Right lobe of liver (tissue), 6 donors: ENCODE measurements around the gene SEMA3C. TPM values are rescaled to one million over a fixed set of nuclear protein-coding genes. Genes with fewer than 3 reads are reported as not detected.

Source experiments
- ATAC-seq, 4 donors: fragments of 200-7000 bp; cut with Tn5 transposase; one replicate each; pipeline ENCODE4 v1.9.1; 2020; ENCODE audit warnings: mild to moderate bottlenecking in 4 of 4, moderate library complexity in 4 of 4
- DNase-seq, 3 donors: peaks; one replicate each; pipeline ENCODE4 v3.0.0-alpha.2; 2020
- H3K27ac ChIP-seq, 3 donors: fragments of 200-600 bp; one replicate each; pipeline ENCODE4 v1.8.0; 2022
- H3K27me3 ChIP-seq, 2 donors: fragments of 200-600 bp; one replicate each; pipeline ENCODE4 v1.8.0; 2022
- H3K36me3 ChIP-seq, 4 donors: fragments of 200-600 bp; sonication (generic) in 1 of 4; one replicate each; pipeline versions ENCODE4 v1.5.1 to v1.8.0; 2017 to 2022; ENCODE audit warnings: control low read depth in 1 of 4
- H3K4me1 ChIP-seq, 4 donors: fragments of 200-600 bp; sonication (generic) in 1 of 4; one replicate each; pipeline versions ENCODE4 v1.5.1 to v1.8.0; 2017 to 2022; ENCODE audit warnings: control low read depth in 1 of 4
- H3K4me3 ChIP-seq, 3 donors: fragments of 200-600 bp; one replicate each; pipeline ENCODE4 v1.8.0; 2022
- H3K9me3 ChIP-seq, 4 donors: fragments of 200-600 bp; sonication (generic) in 1 of 4; one replicate each; pipeline versions ENCODE4 v1.5.1 to v1.8.0; 2017 to 2022; ENCODE audit warnings: control low read depth in 1 of 4
- CTCF ChIP-seq, 4 donors: fragments of 200-600 bp in 3 of 4; fragments of 450-650 bp in 1 of 4; IDR thresholded peaks; one replicate each; pipeline versions ENCODE4 v1.5.1 to v1.8.0; 2016 to 2022; ENCODE audit warnings: antibody characterized with exemption in 4 of 4, mild to moderate bottlenecking in 2 of 4
- POLR2A ChIP-seq: fragments of 450-650 bp; IDR thresholded peaks from one replicate; pipeline ENCODE4 v1.6.1; 2017; ENCODE audit warnings: antibody characterized with exemption, mild to moderate bottlenecking
- WGBS: methylation state at CpG from one replicate; pipeline ENCODE4 v1.1.6; 2018; ENCODE audit warnings: low coverage, low lambda C conversion rate; ENCODE audit not compliant: insufficient coverage; ENCODE audit errors: missing lambda C conversion rate; 5-methylcytosine and 5-hydroxymethylcytosine counted together
- intact Hi-C, 2 donors: fragments of 100-400 bp; cut with DNase I; formaldehyde crosslinking; loops; one replicate each; pipeline versions ENCODE4 v1.11.2 to v1.14.1; 2022
- long read RNA-seq: library from polyadenylated mRNA; unstranded; transcript quantifications from one replicate; pipeline ENCODE4 v2.0.0, GENCODE V29; 2019
- total RNA-seq, 6 experiments: library from RNA; depleted of rRNA in 2 of 6; stranded (reverse); fragments of >200 nt in 2 of 6; fragmentation: NEBNext Ultra II Directional in 3 of 6; extraction: Animal tissue kit (Norgen Biotek cat#: 25700) in 3 of 6; gene quantifications; one replicate each; pipeline versions ENCODE4 v1.1.0 to v1.2.4, GENCODE V29; 2016 to 2023
- donor health status: DM: no; HTN: yes; CAD: no.
- donor health status: DM: no; HTN: no; CAD: no.
- donor health status: DM: no; HTN: no; CAD: no.
- donor health status: DM: no; HTN: yes; CAD: no.
- donor health status: DM: no; HTN: yes; CAD: no.

SEMA3C gene
- 1 to 10 TPM in 1 of 6 experiments, under 1 TPM in 5; 0.23 to 1.3 (median 0.53) TPM for total RNA-seq
- long read RNA-seq = 0 reads

- TF ChIP-seq POLR2A (peak; percentile 41), CTCF (IDR thresholded peaks at IDR 0.05) (peak in 1 of 4 donors; percentile 12)
- WGBS = 13% methylated on average over 16 of the region's 71 CpGs
- peak; percentile 99 to 100 (median 100) for ATAC-seq
- H3K4me3 ChIP-seq = peak within 1 kb of the TSS; percentile 34 to 45 (median 43)
- no peaks in the 10 kb centered on the region for H3K27me3 ChIP-seq
- H3K9me3 ChIP-seq = no peaks in the 10 kb centered on the region
- H3K36me3 ChIP-seq = no peaks in the 10 kb centered on the region
- no peak within 1 kb of the TSS for H3K27ac ChIP-seq
- DNase-seq = peak; percentile 84 to 88 (median 87)
- intact Hi-C loops = no loop called here
- H3K4me1 ChIP-seq = peaks cover 0 to 9% (median 2%) of the 10 kb centered on the region in 4 donors
Observed at GRCh38 chr7:80918909-80919721, at the start of gene SEMA3C. TSS of gene SEMA3C (minus strand) at chr7:80919051. CDS start at chr7:80916781, 2,270 bp downstream.

- Histone ChIP-seq H3K27me3 (no peaks in the 10 kb centered on the region), H3K4me1 (no peaks in the 10 kb centered on the region), H3K36me3 (no peaks in the 10 kb centered on the region), H3K9me3 (no peaks in the 10 kb centered on the region), H3K27ac (no peak overlapping the region), H3K4me3 (no peak overlapping the region)
- no peak for ATAC-seq
- WGBS = 65% methylated on average over 2 of the region's 2 CpGs
- intact Hi-C loops = no loop called here
- DNase-seq = no peak
- TF ChIP-seq POLR2A = no peak
- TF ChIP-seq CTCF (IDR thresholded peaks at IDR 0.05) = no peak
Observed at GRCh38 chr7:80968606-80969005, 49.8 kb upstream of the SEMA3C start.

DNA sequence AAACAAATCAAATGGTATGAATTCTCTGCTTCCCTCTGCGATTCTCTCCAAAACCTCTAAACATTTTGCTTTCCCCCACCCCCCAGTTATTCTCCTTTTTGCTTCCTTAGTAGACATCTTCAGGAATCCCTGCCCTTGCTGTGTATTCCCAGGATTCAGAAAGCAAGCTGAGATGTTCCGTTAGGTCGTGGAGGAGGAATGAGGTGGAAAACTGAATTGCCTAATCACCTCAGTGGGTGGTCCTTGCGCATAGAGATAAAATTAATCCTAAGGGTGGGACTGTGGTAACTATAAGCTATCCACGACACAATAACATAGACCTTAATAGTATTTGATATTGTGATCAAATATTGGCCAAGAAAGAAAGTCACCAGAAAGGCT lies 49.1 kb upstream of the SEMA3C start:
- WGBS = 61% methylated on average over 5 of the region's 5 CpGs
- no peak overlapping the region for H3K27ac ChIP-seq
- DNase-seq = no peak
- H3K27me3 ChIP-seq = no peaks in the 10 kb centered on the region
- H3K9me3 ChIP-seq = no peaks in the 10 kb centered on the region
- H3K4me1 ChIP-seq = no peaks in the 10 kb centered on the region
- no peak for ATAC-seq
- TF ChIP-seq CTCF (IDR thresholded peaks at IDR 0.05) = no peak
- TF ChIP-seq POLR2A = no peak
- no peaks in the 10 kb centered on the region for H3K36me3 ChIP-seq
- intact Hi-C loops = no loop called here
- H3K4me3 ChIP-seq = no peak overlapping the region

GRCh38 chr7:80967071-80967916 lies 48.4 kb upstream of the SEMA3C start:
- Histone ChIP-seq H3K27ac (no peak overlapping the region), H3K36me3 (no peaks in the 10 kb centered on the region), H3K4me1 (no peaks in the 10 kb centered on the region), H3K4me3 (no peak overlapping the region), H3K9me3 (no peaks in the 10 kb centered on the region), H3K27me3 (no peaks in the 10 kb centered on the region)
- TF ChIP-seq CTCF (IDR thresholded peaks at IDR 0.05) (no peak), POLR2A (no peak)
- WGBS = 38% methylated on average over 3 of the region's 3 CpGs
- no peak for ATAC-seq
- intact Hi-C loops = no loop called here
- no peak for DNase-seq
